ENCODE data around the gene ERC2.

- TF ChIP-seq POLR2A (IDR thresholded peaks at IDR 0.05; ENCODE audit: low read depth, low read length) (no peak), POLR2AphosphoS5 (IDR thresholded peaks at IDR 0.05; ENCODE audit: low read depth, low read length) (no peak), TAF1 (IDR thresholded peaks at IDR 0.05; ENCODE audit: borderline replicate concordance, low read depth, low read length) (no peak)
These were observed 557.7 kb downstream of the ERC2 start for GRCh38 chr3:55910543-55910942.

Data from GM12892 (cell line).